HG02610 (cell line): Measurements from ENCODE around the gene HYAL4.
"Not testable (repeated sequence)": the region's sequence is repeated elsewhere in the genome, so short reads cannot be mapped to it uniquely, and the experiment has no call there.

Experiments
- ATAC-seq: cut with Tn5 transposase; IDR thresholded peaks from one replicate; pipeline ENCODE4 v1.9.1; 2021; ENCODE audit warnings: mild to moderate bottlenecking, moderate library complexity; ENCODE audit not compliant: unreplicated experiment

HYAL4 gene

GRCh38 chr7:123844712-123845219 lies at the start of gene HYAL4:
TSS of gene HYAL4 (plus strand) at chr7:123845169. CDS start at chr7:123868274, 23,105 bp downstream.
- ATAC-seq: no peak

GRCh38 chr7:123795917-123796316 lies 49.1 kb upstream of the HYAL4 start:
- ATAC-seq: no peak

- ATAC-seq: no peak
These were observed 48.4 kb upstream of the HYAL4 start for GRCh38 chr7:123796568-123796967.

GRCh38 chr7:123797673-123798531 lies 47.1 kb upstream of the HYAL4 start:
- no peak for ATAC-seq

GRCh38 chr7:123798532-123799188 lies 46.3 kb upstream of the HYAL4 start:
- no peak for ATAC-seq

- ATAC-seq: no peak
These were observed 42.7 kb upstream of the HYAL4 start for GRCh38 chr7:123802249-123802648.

GRCh38 chr7:123805287-123805686 lies 39.7 kb upstream of the HYAL4 start:
- ATAC-seq: no peak

GRCh38 chr7:123809471-123809870 lies 35.5 kb upstream of the HYAL4 start:
- no peak for ATAC-seq

GRCh38 chr7:123811056-123811455 lies 33.9 kb upstream of the HYAL4 start:
- no peak for ATAC-seq

GRCh38 chr7:123816916-123817315 lies 28.1 kb upstream of the HYAL4 start:
- no peak for ATAC-seq

GRCh38 chr7:123819001-123819400 lies 26.0 kb upstream of the HYAL4 start:
- no peak for ATAC-seq

GRCh38 chr7:123819795-123820194 lies 25.2 kb upstream of the HYAL4 start:
- ATAC-seq: not testable (repeated sequence)

GRCh38 chr7:123820864-123821263 lies 24.1 kb upstream of the HYAL4 start:
- no peak for ATAC-seq

- ATAC-seq: no peak
These were observed 23.6 kb upstream of the HYAL4 start for GRCh38 chr7:123821320-123821719.

GRCh38 chr7:123823898-123824753 lies 20.8 kb upstream of the HYAL4 start:
- ATAC-seq: peak; percentile 99

- ATAC-seq: peak; percentile 32
These were observed 20.3 kb upstream of the HYAL4 start for GRCh38 chr7:123824754-123825067.

- no peak for ATAC-seq
These were observed 16.2 kb upstream of the HYAL4 start for GRCh38 chr7:123828805-123829204.

GRCh38 chr7:123836656-123837055 lies 8.3 kb upstream of the HYAL4 start:
- no peak for ATAC-seq

GRCh38 chr7:123839106-123839505 lies 5.9 kb upstream of the HYAL4 start:
- ATAC-seq: not testable (repeated sequence)

GRCh38 chr7:123844142-123844541 lies 827 bp upstream of the HYAL4 start:
- not testable (repeated sequence) for ATAC-seq

GRCh38 chr7:123845823-123846216 lies 851 bp downstream of the HYAL4 start:
- no peak for ATAC-seq
